ENCODE measurements around the gene CASTOR2. TPM values are rescaled to one million over a fixed set of nuclear protein-coding genes. Genes with fewer than 3 reads are reported as not detected.
A peak's percentile ranks its signal among the peaks of the same experiment; 100 is the strongest.

Gene CASTOR2
- total RNA-seq, 4 donors from 2014 or later: 5.7 to 10.5 (median 10.2) TPM

- no peak for TF ChIP-seq POLR2A (IDR thresholded peaks at IDR 0.05)
- TF ChIP-seq CTCF (IDR thresholded peaks at IDR 0.05): no peak
- Histone ChIP-seq H3K4me1 (peaks cover 3 to 10% of the 10 kb centered on the region in 2 donors), H3K9me3 (no peaks in the 10 kb centered on the region), H3K27me3 (no peaks in the 10 kb centered on the region), H3K4me3 (replicated peaks in 1 of 3) (no peak overlapping the region), H3K27ac (no peak overlapping the region), H3K36me3 (peaks cover 17 to 26% of the 10 kb centered on the region in 2 donors)
- 92 to 94% methylated on average over 16 to 17 of the region's 17 CpGs for WGBS, 2 donors
- intact Hi-C loops (cut with DNase I): no loop called here
- DNase-seq: no peak
These were observed 84.2 kb downstream of the CASTOR2 start for GRCh38 chr7:75048435-75049379.

GRCh38 chr7:75049817-75050216 is 85.3 kb downstream of the CASTOR2 start:
- Histone ChIP-seq H3K27me3 (no peaks in the 10 kb centered on the region), H3K4me3 (replicated peaks in 1 of 3) (no peak overlapping the region), H3K9me3 (no peaks in the 10 kb centered on the region), H3K4me1 (peaks cover 3 to 10% of the 10 kb centered on the region in 2 donors), H3K36me3 (peaks cover 22 to 29% of the 10 kb centered on the region in 2 donors), H3K27ac (no peak overlapping the region)
- WGBS, 2 donors: 94 to 96% methylated on average over 10 of the region's 10 CpGs
- no peak for DNase-seq
- no peak for TF ChIP-seq CTCF (IDR thresholded peaks at IDR 0.05)
- no peak for TF ChIP-seq POLR2A (IDR thresholded peaks at IDR 0.05)
- intact Hi-C loops (cut with DNase I): no loop called here

GRCh38 chr7:75050501-75050900 is 86.0 kb downstream of the CASTOR2 start:
- H3K4me1 ChIP-seq: peaks cover 3 to 10% of the 10 kb centered on the region in 2 donors
- no peaks in the 10 kb centered on the region for H3K9me3 ChIP-seq
- H3K27ac ChIP-seq: no peak overlapping the region
- H3K27me3 ChIP-seq: no peaks in the 10 kb centered on the region
- H3K36me3 ChIP-seq: peaks cover 23 to 29% of the 10 kb centered on the region in 2 donors
- TF ChIP-seq CTCF (IDR thresholded peaks at IDR 0.05) (no peak), POLR2A (IDR thresholded peaks at IDR 0.05) (no peak)
- H3K4me3 ChIP-seq (replicated peaks in 1 of 3): no peak overlapping the region
- 83 to 89% methylated on average over 12 of the region's 12 CpGs for WGBS, 2 donors
- intact Hi-C loops (cut with DNase I): no loop called here
- no peak for DNase-seq

- peaks cover 46 to 47% of the 10 kb centered on the region in 2 donors for H3K36me3 ChIP-seq
- H3K27ac ChIP-seq: peak overlapping the region in 2 of 3 donors; percentile 1 to 44
- intact Hi-C loops (cut with DNase I): no loop called here
- TF ChIP-seq POLR2A (IDR thresholded peaks at IDR 0.05) (no peak), CTCF (IDR thresholded peaks at IDR 0.05) (no peak)
- H3K9me3 ChIP-seq: no peaks in the 10 kb centered on the region
- H3K27me3 ChIP-seq: no peaks in the 10 kb centered on the region
- no peak overlapping the region for H3K4me3 ChIP-seq (replicated peaks in 1 of 3)
- DNase-seq: peak; percentile 67 to 80
- WGBS, 2 donors: 29 to 64% methylated on average over 3 of the region's 3 CpGs
- no peaks in the 10 kb centered on the region for H3K4me1 ChIP-seq
These were observed 90.2 kb downstream of the CASTOR2 start for GRCh38 chr7:75054744-75055143.

GRCh38 chr7:75055155-75055554 is 90.7 kb downstream of the CASTOR2 start:
- Histone ChIP-seq H3K36me3 (peaks cover 47 to 49% of the 10 kb centered on the region in 2 donors), H3K27me3 (no peaks in the 10 kb centered on the region), H3K27ac (peak overlapping the region in 2 of 3 donors; percentile 1 to 44), H3K9me3 (no peaks in the 10 kb centered on the region), H3K4me3 (replicated peaks in 1 of 3) (no peak overlapping the region), H3K4me1 (no peaks in the 10 kb centered on the region)
- intact Hi-C loops (cut with DNase I): no loop called here
- DNase-seq: no peak
- TF ChIP-seq POLR2A (IDR thresholded peaks at IDR 0.05): no peak
- TF ChIP-seq CTCF (IDR thresholded peaks at IDR 0.05): no peak
- 87 to 92% methylated on average over 9 of the region's 9 CpGs for WGBS, 2 donors
